ENCODE data around the gene BEX1.

- TF ChIP-seq REST (IDR thresholded peaks at IDR 0.05; ENCODE audit: insufficient read depth in 1 of 2, low read depth in 2 of 2, low read length in 2 of 2) (no peak), POLR2AphosphoS5 (IDR thresholded peaks at IDR 0.05; ENCODE audit: low read depth, low read length) (no peak), TAF1 (IDR thresholded peaks at IDR 0.05; ENCODE audit: borderline replicate concordance, insufficient read depth, low read length) (no peak), SIN3A (IDR thresholded peaks at IDR 0.05; ENCODE audit: borderline replicate concordance, insufficient read depth, low read length) (no peak), FOXP2 (optimal IDR thresholded peaks at IDR 0.05; ENCODE audit: borderline replicate concordance, extremely low read depth, extremely low read length, insufficient read depth) (no peak)
Measured at GRCh38 chrX:103092942-103093341, 29.0 kb upstream of the BEX1 start, which contains the start of gene NXF3.

Data from PFSK-1 (cell line).